Mesothelial cell of epicardium (in vitro differentiated cells): ENCODE results near the gene GRAMD4. TPM values are rescaled to one million over a fixed set of nuclear protein-coding genes. Genes with fewer than 3 reads are reported as not detected.

Source experiments
- DNase-seq, 2 experiments: peaks; one replicate each; pipeline ENCODE4 v3.0.0; 2021; ENCODE audit warnings: low spot score in 2 of 2; ENCODE audit not compliant: unreplicated experiment in 2 of 2
- H3K27ac Mint-ChIP-seq: 2 replicates; pipeline ENCODE4 v1.8.0; 2021; ENCODE audit warnings: mixed read lengths
- H3K27me3 Mint-ChIP-seq: 2 replicates; pipeline ENCODE4 v1.8.0; 2021; ENCODE audit warnings: low read depth, mixed read lengths
- H3K36me3 Mint-ChIP-seq: 2 replicates; pipeline ENCODE4 v1.8.0; 2021; ENCODE audit warnings: mixed read lengths
- H3K4me1 Mint-ChIP-seq: 2 replicates; pipeline ENCODE4 v1.8.0; 2021; ENCODE audit warnings: mixed read lengths
- H3K4me3 Mint-ChIP-seq: 2 replicates; pipeline ENCODE4 v1.8.0; 2021; ENCODE audit warnings: mild to moderate bottlenecking, moderate library complexity, mixed read lengths
- H3K9me3 Mint-ChIP-seq: 2 replicates; pipeline ENCODE4 v1.8.0; 2021; ENCODE audit warnings: mixed read lengths
- total RNA-seq: library from RNA; stranded (reverse); gene quantifications from 3 replicates; pipeline ENCODE4 v1.2.1, GENCODE V29; 2021
- TF ChIP-seq, protein P1 (sequence below): fragments of 200-600 bp; sonication (generic); IDR thresholded peaks from one replicate; pipeline ENCODE4 v1.5.0; 2021; ENCODE audit warnings: antibody characterized with exemption; ENCODE audit not compliant: unreplicated experiment

The GRAMD4 gene
- total RNA-seq, 1 donor from 2014 or later = 58.3 TPM

GRCh38 chr22:46626911-46627805 lies 7.0 kb downstream of the GRAMD4 start:
- peak overlapping the region; percentile 79 for H3K27ac Mint-ChIP-seq

GRCh38 chr22:46627806-46628482 lies 7.8 kb downstream of the GRAMD4 start:
- Mint-ChIP-seq H3K36me3 (peaks cover 14% of the 10 kb centered on the region), H3K4me3 (no peak overlapping the region), H3K4me1 (peaks cover 14% of the 10 kb centered on the region), H3K27me3 (no peaks in the 10 kb centered on the region), H3K9me3 (no peaks in the 10 kb centered on the region), H3K27ac (peak overlapping the region; percentile 43)
- DNase-seq = no peak
- TF ChIP-seq, protein P1, sequence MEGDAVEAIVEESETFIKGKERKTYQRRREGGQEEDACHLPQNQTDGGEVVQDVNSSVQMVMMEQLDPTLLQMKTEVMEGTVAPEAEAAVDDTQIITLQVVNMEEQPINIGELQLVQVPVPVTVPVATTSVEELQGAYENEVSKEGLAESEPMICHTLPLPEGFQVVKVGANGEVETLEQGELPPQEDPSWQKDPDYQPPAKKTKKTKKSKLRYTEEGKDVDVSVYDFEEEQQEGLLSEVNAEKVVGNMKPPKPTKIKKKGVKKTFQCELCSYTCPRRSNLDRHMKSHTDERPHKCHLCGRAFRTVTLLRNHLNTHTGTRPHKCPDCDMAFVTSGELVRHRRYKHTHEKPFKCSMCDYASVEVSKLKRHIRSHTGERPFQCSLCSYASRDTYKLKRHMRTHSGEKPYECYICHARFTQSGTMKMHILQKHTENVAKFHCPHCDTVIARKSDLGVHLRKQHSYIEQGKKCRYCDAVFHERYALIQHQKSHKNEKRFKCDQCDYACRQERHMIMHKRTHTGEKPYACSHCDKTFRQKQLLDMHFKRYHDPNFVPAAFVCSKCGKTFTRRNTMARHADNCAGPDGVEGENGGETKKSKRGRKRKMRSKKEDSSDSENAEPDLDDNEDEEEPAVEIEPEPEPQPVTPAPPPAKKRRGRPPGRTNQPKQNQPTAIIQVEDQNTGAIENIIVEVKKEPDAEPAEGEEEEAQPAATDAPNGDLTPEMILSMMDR = no peak

More at GRCh38 chr22:46626911-46627805, 7.0 kb downstream of the GRAMD4 start:
- DNase-seq = no peak
- Mint-ChIP-seq H3K4me1 (peaks cover 17% of the 10 kb centered on the region), H3K4me3 (no peak overlapping the region), H3K9me3 (no peaks in the 10 kb centered on the region), H3K27me3 (no peaks in the 10 kb centered on the region), H3K36me3 (peaks cover 14% of the 10 kb centered on the region)
- TF ChIP-seq, protein P1 = no peak

- Mint-ChIP-seq H3K4me3 (no peak overlapping the region), H3K36me3 (peaks cover 14% of the 10 kb centered on the region), H3K9me3 (no peaks in the 10 kb centered on the region), H3K27ac (no peak overlapping the region), H3K27me3 (no peaks in the 10 kb centered on the region), H3K4me1 (peaks cover 16% of the 10 kb centered on the region)
- TF ChIP-seq, protein P1 = no peak
- no peak for DNase-seq
Observed at GRCh38 chr22:46628756-46629155, 8.6 kb downstream of the GRAMD4 start.

DNA sequence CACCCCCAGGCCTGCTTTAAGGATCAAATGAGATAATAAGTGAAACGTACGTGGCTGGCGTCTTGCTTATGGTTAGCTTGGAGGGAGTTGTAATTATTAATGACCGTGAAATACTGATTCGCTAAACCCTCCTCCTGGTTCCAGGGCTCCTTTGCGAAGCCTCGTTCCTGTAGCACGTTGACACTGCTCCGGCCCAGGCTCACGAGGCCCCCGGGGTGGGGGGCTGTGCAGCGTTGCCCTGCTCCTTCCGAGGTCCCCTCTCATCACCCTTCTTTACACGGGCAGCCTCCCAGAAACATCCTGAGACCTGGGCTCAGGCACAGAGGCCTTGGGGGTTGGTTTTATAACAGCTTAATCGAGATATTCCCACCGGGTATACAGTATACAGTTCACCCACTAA lies 9.1 kb downstream of the GRAMD4 start:
- H3K27ac Mint-ChIP-seq = no peak overlapping the region
- no peaks in the 10 kb centered on the region for H3K9me3 Mint-ChIP-seq
- DNase-seq = no peak
- TF ChIP-seq, protein P1 = no peak
- H3K4me3 Mint-ChIP-seq = no peak overlapping the region
- H3K36me3 Mint-ChIP-seq = peaks cover 14% of the 10 kb centered on the region
- H3K4me1 Mint-ChIP-seq = peaks cover 21% of the 10 kb centered on the region
- no peaks in the 10 kb centered on the region for H3K27me3 Mint-ChIP-seq

DNA sequence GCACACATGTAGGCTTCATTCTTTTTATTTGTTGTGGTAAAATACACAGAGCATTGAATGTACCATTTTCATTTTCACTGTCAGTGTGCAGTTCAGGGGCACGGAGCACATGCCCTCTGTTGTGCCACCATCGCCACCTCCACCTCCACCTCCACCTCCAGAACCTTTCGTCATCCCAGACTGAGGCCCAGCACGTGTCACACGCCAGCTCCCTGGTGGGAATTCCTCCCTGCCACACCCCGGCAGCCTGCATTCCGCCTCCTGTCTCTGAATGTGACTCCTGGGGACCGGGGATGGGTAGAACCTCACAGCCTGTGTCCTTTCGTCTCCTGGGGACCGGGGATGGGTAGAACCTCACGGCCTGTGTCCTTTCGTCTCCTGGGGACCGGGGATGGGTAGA lies 10.9 kb downstream of the GRAMD4 start:
- Mint-ChIP-seq H3K9me3 (no peaks in the 10 kb centered on the region), H3K27ac (no peak overlapping the region)

More for the DNA sequence above, 10.9 kb downstream of the GRAMD4 start:
- DNase-seq = no peak
- Mint-ChIP-seq H3K4me1 (peaks cover 19% of the 10 kb centered on the region), H3K27me3 (no peaks in the 10 kb centered on the region), H3K36me3 (peaks cover 14% of the 10 kb centered on the region), H3K4me3 (no peak overlapping the region)
- TF ChIP-seq, protein P1 = no peak
